Esophagus squamous epithelium (tissue), 5 donors: ENCODE results near the gene CLN3. TPM values are rescaled to one million over a fixed set of nuclear protein-coding genes. Genes with fewer than 3 reads are reported as not detected.

ENCODE experiments used
- DNase-seq: peaks from one replicate; lab custom pipeline; 2025; lab: John Stamatoyannopoulos, UW
- H3K27ac ChIP-seq, 4 donors: fragments of 200-600 bp; sonication (generic); one replicate each; pipeline ENCODE4 v1.5.1; 2016 to 2019; ENCODE audit warnings: mild to moderate bottlenecking in 1 of 4
- H3K27me3 ChIP-seq, 4 donors: fragments of 200-600 bp; sonication (generic); 1 replicate in 3 of 4; 2 replicates in 1 of 4; pipeline versions ENCODE4 v1.5.1 to v1.6.0; 2017 to 2021; ENCODE audit warnings: antibody characterized with exemption in 1 of 4
- H3K36me3 ChIP-seq, 3 donors: fragments of 200-600 bp; sonication (generic); one replicate each; pipeline ENCODE4 v1.5.1; 2016 to 2019
- H3K4me1 ChIP-seq, 3 donors: fragments of 200-600 bp; sonication (generic); one replicate each; pipeline ENCODE4 v1.5.1; 2017 to 2019
- H3K4me3 ChIP-seq, 4 donors: fragments of 200-600 bp; sonication (generic); 1 replicate in 3 of 4; 2 replicates in 1 of 4; pipeline ENCODE4 v1.5.1; 2016 to 2019; ENCODE audit warnings: mild to moderate bottlenecking in 2 of 4, moderate library complexity in 1 of 4
- H3K9me3 ChIP-seq, 3 donors: fragments of 200-600 bp; sonication (generic); one replicate each; pipeline ENCODE4 v1.5.1; 2016 to 2019
- CTCF ChIP-seq, 6 experiments: fragments of 450-650 bp in 4 of 6; fragments of 200-600 bp in 2 of 6; sonication (generic) in 2 of 6; IDR thresholded peaks; one replicate each; pipeline ENCODE4 v1.5.1; 2016 to 2019; ENCODE audit warnings: antibody characterized with exemption in 6 of 6, mild to moderate bottlenecking in 4 of 6, moderate library complexity in 4 of 6
- POLR2A ChIP-seq, 4 donors: fragments of 450-650 bp; IDR thresholded peaks; one replicate each; pipeline ENCODE4 v1.6.1; 2017; ENCODE audit warnings: antibody characterized with exemption in 4 of 4, mild to moderate bottlenecking in 4 of 4, moderate library complexity in 3 of 4
- WGBS, 2 donors: methylation state at CpG; one replicate each; pipeline ENCODE4 v1.1.5; 2018; 5-methylcytosine and 5-hydroxymethylcytosine counted together
- intact Hi-C: fragments of 100-400 bp; cut with DNase I; formaldehyde crosslinking; loops from one replicate; pipeline ENCODE4 v1.15.0; 2022
- total RNA-seq, 4 donors: library from RNA; depleted of rRNA; stranded (reverse); fragments of >200 nt; gene quantifications; one replicate each; pipeline ENCODE4 v1.1.0, GENCODE V29; 2016
- donor health status: DM: yes; HTN: yes; CAD: no.

Gene CLN3
- total RNA-seq, 4 donors from 2014 or later, result 12.2 to 40.2 (median 19.0) TPM

DNA sequence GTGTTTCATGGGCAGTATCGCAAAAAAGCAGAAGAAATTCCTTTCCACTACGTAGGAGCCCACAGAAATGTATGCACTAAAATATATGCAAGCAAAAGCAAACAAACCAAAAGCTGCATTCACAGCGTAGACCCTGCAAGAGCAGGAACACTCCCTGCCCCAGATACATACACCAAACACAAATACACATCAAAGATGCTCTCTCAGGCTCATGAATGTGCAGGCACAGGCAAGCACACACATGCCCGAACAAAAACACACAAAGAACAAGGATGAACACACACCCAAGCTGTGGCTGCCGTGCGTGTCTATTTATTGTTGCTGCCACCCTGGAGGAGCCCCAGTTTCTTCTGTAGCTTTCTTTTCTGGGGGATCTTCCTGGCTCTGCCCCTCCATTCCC lies 45.2 kb upstream of the CLN3 start:
- H3K9me3 ChIP-seq, result no peaks in the 10 kb centered on the region
- no peak for DNase-seq
- H3K27ac ChIP-seq, result peak overlapping the region; percentile 90 to 98 (median 96)
- H3K4me3 ChIP-seq, result peak overlapping the region; percentile 45 to 76 (median 55)
- TF ChIP-seq POLR2A (IDR thresholded peaks at IDR 0.05), result no peak
- no peak for TF ChIP-seq CTCF (IDR thresholded peaks at IDR 0.05)
- H3K4me1 ChIP-seq, result peaks cover 17 to 77% (median 48%) of the 10 kb centered on the region in 3 donors
- intact Hi-C loops, result no loop called here
- 27 to 66% methylated on average over 6 of the region's 6 CpGs for WGBS, 2 donors
- H3K36me3 ChIP-seq, result peaks cover 0 to 13% (median 0%) of the 10 kb centered on the region in 3 donors
- no peaks in the 10 kb centered on the region for H3K27me3 ChIP-seq

GRCh38 chr16:28534542-28535373 lies 42.9 kb upstream of the CLN3 start:
- TF ChIP-seq POLR2A (IDR thresholded peaks at IDR 0.05) (no peak), CTCF (IDR thresholded peaks at IDR 0.05) (no peak)
- Histone ChIP-seq H3K27me3 (no peaks in the 10 kb centered on the region), H3K36me3 (peaks cover 0 to 13% (median 0%) of the 10 kb centered on the region in 3 donors), H3K4me3 (peak overlapping the region in 1 of 4 donors; percentile 12), H3K9me3 (no peaks in the 10 kb centered on the region), H3K4me1 (peaks cover 20 to 81% (median 48%) of the 10 kb centered on the region in 3 donors), H3K27ac (peak overlapping the region; percentile 39 to 82 (median 73))
- intact Hi-C loops, result no loop called here
- WGBS, 2 donors, result 42 to 63% methylated on average over 4 to 5 of the region's 5 CpGs
- no peak for DNase-seq

GRCh38 chr16:28532940-28533647 lies 41.2 kb upstream of the CLN3 start:
- 86 to 98% methylated on average over 4 of the region's 5 CpGs for WGBS, 2 donors
- peak overlapping the region; percentile 32 to 82 (median 73) for H3K27ac ChIP-seq
- no peak for TF ChIP-seq POLR2A (IDR thresholded peaks at IDR 0.05)
- TF ChIP-seq CTCF (IDR thresholded peaks at IDR 0.05), result no peak
- H3K4me1 ChIP-seq, result peaks cover 20 to 67% (median 40%) of the 10 kb centered on the region in 3 donors
- intact Hi-C loops, result no loop called here
- no peak overlapping the region for H3K4me3 ChIP-seq
- H3K27me3 ChIP-seq, result no peaks in the 10 kb centered on the region
- H3K9me3 ChIP-seq, result no peaks in the 10 kb centered on the region
- H3K36me3 ChIP-seq, result peaks cover 0 to 13% (median 0%) of the 10 kb centered on the region in 3 donors
- no peak for DNase-seq

DNA sequence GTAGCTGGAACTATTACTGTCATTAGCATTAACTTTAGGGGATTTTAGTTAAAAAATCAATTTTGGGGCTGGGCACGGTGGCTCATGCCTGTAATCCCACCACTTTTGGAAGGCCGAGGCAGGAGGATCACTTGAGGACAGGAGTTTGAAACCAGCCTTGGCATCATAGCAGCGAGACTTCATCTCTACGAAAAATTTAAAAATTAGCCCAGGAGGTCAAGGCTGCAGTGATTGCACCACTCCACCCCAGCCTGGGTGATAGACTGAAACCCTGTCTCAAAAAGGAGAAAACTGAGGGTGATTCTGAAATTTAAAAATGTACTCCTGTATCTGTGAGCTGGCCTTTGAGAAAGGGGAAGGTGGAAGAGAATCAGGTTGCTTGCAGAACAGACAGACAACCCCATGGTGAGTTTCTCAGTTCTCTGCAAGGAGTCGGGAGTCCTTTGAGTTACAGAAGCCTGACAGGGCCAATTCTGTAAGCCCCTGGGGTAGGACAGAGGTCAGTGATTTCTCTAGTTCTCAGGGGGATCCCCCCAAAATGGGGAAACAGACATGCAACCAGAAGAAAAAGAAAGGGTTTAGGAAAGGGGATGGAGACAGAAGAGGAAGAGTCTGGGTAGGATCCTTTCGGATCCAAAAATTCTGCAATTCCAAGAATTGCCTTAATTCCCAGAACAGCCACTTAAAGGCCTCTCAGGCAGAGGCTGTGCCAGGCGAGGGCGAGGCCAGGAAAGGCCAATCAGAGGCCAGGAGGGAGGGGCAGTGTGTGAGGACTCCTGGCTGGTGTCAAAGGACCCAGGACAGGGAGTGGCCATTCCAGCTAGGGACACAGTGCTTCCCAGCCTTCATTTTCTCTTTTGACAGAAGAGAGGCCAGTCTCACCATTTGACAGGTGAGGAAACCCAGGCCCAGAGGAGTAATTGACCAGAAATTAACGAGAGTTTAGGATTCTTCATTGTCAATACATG lies 40.2 kb upstream of the CLN3 start:
- Histone ChIP-seq H3K27me3 (no peaks in the 10 kb centered on the region), H3K9me3 (no peaks in the 10 kb centered on the region), H3K36me3 (peaks cover 0 to 13% (median 0%) of the 10 kb centered on the region in 3 donors), H3K4me1 (peaks cover 20 to 56% (median 35%) of the 10 kb centered on the region in 3 donors), H3K4me3 (no peak overlapping the region), H3K27ac (peak overlapping the region; percentile 39 to 82 (median 73))
- WGBS, 2 donors, result 57 to 64% methylated on average over 9 of the region's 9 CpGs
- intact Hi-C loops, result no loop called here
- no peak for DNase-seq
- peak in 1 of 4 donors; percentile 21 for TF ChIP-seq POLR2A (IDR thresholded peaks at IDR 0.05)
- TF ChIP-seq CTCF (IDR thresholded peaks at IDR 0.05), result no peak
